NOMO-1 treated with dmso at 0.1 percent for 144 hours (cell line): ENCODE measurements around the gene AFF1.

Experiments used
- DNase-seq: peaks from one replicate; lab custom pipeline; 2025; ENCODE audit not compliant: unreplicated experiment; lab: John Stamatoyannopoulos, UW

AFF1 gene

DNA sequence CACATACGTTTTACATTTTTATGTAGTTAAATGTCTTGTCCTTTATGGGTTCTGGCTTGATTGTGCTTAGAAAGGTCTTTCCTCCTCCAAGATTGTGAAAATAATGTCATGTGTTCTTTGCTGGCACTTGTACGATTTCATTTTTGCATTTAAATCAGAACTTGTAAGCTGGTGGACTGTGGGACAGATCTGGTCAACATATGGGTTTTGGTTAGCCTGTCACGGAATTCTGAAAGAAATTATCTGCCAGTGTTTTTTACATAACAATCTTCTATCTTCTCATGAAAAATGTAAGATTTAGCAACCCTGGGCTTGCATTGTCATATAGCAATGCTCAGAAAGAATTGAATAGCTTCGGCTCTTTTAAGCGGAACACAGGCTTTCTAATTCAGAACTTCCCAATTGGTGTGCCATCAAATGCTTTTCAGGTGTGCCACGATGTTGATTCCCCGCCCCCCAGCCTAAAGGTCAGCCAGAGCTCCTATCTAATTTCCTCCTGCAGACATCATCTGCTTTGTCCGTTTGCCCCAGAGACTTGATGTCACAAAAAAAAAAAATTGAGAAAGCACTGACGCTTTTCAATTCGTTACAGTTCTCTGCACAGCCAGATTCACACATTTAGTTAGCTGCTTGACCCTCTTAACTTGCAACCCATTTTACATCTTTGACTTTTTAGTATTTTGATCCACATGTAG is 16.2 kb downstream of the AFF1 start:
- DNase-seq: no peak

DNA sequence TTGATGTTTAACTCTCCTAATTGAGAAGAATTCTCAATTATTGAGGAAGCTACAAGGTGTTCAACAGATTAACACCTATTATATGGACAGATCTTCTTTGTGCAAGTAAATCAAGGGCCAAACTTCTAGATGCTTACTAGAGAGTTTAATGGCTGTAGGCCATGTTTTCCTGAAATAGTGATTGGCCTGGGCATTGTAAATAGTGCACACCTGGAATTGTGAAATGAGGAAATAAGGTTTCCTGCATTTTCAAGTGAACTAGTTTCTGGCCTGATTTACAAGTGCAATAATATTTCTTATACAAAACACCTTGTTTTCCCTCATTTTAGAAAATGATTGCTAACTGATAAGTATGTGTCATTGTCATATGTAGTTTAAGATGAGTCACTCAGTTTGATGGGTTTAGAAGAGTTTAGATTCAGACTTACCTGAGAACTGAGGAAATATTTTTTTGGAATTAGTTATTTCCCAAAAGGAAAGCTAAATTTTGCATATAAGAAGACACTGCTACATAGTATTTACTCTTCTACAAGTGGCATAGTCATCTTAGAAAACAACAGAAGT is 21.2 kb downstream of the AFF1 start:
- no peak for DNase-seq

DNA sequence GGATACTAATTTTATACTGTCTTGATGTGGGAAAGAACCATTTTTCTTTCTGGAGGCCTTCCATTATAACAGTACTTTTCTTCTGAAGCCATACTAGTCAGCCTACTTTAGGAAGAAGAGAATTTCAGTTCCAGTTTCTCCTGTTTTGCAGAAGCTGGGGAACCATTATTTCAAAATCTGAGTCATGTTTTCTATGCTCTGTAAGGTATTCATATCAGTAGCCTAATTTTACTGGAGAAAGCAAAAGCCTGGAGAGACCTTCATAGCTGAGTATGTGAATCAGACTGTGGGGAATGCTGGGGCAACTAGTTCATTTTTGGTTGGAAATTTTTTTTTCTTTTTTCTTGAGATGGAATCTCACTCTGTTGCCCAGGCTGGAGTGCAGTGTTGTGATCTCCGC is 22.4 kb downstream of the AFF1 start:
- DNase-seq: peak; percentile 30

DNA sequence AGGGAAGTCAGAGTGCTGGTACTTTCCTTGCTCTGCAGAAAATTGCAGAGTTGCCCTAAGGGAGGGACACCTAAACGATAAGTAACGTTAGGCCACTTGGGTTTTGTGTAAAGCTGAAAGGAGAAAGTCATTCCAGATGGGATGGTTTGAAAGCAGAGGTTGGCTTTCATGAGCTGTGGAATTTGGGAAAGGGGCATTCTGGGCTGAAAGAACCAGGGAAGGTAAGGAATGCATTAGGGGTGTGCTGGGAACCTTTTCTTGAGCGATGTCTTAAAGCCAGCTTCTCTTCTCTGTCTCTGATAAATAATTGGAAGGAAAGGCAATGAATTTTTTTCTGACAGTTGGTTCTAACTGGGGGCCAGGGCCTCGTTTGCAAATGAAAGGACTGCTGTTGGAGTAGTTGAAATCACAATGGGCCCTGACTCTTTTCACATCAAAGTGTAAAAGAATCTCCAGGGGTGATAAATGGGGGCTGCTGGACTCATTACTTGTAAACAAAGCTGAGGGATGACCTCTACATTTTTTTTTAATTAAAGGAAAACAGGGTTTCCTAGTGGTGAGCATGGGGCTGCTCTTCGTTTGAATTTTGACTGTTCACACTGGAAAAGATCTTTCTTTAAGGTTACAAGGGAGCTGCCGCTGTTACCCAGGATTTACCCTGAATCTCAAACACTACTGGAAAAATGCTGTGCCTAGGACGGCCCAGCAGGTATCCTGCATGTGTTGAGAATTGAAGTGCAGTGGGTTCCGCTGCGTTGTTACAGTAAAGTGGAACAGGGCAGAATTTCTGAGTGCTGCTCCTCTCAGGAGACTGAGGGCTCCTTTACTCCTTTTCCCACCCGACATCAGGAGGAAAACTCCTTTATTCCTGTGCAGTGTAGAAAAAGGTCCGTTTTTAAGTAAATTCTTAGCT is 25.0 kb downstream of the AFF1 start:
- DNase-seq: no peak

DNA sequence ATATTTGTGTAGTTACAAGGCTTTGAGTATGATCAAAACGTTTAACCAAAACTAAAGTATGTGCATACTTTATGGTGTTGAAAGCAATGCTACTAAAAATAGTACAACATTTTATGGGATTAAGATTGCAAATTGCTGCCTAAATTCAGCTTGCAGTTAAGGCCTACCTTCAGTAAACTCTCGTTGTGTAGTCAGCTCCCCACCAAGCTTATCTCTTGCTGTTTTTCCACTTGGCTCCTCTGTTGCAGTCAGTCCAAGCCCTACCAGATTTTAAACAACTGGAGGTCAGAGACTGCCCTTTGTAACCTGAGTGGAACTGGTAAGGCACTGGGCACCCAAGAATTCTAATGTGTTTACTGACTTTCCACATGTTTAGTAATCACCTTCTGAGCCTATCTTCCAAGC is 25.7 kb downstream of the AFF1 start:
- no peak for DNase-seq

DNA sequence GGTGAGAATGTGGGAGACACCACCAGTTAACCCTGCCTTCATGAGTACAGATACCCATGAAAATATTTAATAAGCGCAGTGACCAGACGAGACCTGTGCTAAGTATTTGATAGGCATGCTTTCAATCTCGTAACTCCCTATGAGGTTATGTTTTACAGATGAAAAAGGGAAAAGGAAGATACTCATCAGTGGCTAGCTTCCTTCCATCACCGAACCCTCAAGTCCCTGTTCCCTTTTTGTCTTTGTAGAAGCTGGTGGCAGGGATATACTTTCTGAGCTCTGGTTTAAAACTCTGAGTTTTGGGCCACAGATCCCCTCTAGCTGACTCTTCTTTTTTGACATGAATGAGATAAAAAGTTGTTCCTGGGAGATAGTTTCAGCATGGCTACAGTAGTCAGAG is 26.3 kb downstream of the AFF1 start:
- DNase-seq: no peak

DNA sequence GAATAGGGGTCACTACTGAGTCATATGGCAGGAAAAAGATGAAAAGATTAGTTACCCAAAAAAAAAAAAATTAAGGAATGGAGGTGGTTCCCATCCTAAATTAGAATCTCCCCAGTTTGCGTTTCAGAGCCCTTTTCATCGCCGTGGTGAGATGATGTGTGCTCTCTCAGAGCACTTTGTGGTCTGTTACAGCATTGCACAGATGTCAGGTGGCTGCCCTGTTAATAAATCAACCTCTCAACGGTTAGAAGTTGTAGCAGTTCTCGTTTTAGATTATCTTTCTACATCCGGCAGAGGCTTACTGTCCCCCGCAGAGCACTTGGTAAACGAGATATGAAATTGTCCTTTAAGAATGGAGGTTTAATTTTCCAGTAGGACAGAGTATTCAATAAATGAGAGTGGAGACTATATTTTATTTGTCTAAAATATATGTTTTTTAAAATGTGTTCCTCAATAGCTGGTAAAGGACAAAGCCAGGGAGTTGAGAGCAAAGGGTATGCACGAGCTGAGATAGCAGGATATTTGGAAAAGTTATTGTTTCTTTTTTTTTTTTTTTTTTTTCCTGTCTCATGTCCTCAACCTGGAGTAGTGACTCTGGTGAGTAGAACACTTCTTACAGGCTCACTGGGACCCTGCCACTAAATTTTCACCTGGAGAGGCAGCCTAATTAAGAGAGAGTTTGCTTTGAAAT is 26.9 kb downstream of the AFF1 start:
- peak; percentile 70 for DNase-seq

DNA sequence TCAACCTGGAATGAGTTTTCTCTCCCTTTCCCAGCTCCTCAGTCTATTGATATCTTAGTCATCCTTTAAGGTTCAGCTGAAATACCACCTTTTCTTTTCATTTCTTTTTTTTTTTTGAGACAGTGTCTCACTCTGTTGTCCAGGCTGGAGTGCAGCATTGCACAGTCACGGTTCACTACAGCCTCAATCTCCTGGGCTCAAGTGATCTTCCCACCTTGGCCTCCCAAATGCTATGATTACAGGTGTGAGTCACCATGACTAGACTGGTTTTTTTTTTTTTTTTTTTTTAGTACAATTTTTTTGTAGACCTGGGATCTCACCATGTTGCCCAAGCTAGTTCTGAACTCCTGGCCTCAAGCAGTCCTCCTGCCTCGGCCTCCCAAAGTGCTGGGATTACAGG is 28.9 kb downstream of the AFF1 start:
- DNase-seq: no peak

DNA sequence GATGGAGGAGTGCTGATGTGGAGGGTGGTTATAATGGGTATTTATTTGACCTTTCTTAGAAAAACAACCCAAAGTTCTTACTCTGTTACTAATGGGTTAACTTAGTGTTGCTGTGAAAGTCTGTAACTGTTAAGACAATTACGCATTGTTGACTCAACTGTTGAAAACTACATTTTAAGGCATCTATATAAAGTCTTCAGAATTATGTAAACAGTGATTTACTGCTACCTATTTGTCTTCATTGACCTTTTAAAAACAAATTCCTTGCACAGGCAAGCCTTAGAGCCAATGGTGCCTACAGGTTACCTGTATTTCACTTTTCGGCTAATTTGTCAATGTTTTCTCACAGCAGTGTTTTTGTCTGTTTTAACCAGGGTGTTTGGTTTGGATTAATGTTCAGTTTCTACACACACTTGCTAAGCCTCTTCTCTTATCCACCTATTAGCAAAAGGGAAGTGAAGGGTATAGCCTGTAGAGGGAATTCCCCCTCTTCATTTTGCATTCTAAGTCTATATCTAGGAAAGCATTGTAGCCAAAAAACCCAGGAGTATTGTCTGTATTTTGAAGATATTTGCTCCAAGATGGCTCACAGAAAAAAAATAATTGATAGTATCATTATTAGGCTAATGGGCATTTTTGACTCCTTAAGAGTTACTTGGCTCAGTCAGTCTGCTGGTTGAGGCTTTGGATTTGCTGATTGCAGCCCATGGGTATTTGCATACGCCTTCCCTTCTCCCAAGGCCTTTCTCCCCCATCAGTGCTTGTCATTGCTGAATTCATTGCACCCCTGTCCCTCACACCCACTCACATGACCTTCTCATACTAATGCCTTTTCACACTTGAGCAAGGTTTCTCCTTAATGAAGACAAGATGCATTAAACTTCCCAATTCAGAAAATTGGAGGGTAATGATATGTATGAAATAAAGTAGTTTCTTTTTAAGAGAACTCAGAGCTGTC is 30.5 kb downstream of the AFF1 start:
- no peak for DNase-seq

DNA sequence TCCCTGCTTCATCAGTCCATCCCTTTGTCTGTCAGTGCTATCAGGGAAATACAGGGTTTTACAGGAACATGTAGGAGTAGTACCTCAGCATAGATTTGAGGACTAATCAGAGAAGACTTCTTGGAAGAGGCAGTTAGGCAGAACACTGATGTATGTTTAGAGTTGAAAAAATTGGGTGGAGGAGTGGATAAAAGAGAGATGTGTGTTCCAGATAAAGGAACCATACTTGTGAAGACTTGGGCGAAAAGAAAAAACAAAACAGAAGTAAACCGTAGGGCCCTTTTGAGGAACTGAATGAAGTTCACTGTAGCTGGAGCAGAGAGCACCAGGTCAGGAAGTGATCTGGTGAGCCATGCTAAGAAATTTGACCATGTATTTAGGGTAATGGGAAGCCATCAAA is 32.3 kb downstream of the AFF1 start:
- DNase-seq: peak; percentile 44

DNA sequence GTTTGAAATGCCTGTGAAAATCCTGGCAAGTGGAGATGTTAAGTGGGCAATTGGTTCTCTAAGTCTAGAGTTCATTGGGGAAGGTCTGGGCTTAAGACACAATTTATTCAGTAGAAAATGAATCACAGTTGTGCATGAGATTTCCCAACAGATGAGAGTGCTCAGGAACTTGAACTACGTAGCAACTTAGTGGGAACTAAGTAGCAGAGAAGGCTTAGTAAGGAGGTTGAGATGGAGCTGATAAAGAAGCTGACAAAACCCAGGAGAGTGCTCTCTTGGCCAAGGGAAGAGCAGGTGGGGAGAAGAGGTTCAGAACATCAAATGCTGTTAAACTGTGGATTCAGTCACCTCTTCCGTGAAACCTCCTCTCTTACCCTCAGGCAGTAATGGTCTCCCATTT is 33.0 kb downstream of the AFF1 start:
- DNase-seq: no peak

DNA sequence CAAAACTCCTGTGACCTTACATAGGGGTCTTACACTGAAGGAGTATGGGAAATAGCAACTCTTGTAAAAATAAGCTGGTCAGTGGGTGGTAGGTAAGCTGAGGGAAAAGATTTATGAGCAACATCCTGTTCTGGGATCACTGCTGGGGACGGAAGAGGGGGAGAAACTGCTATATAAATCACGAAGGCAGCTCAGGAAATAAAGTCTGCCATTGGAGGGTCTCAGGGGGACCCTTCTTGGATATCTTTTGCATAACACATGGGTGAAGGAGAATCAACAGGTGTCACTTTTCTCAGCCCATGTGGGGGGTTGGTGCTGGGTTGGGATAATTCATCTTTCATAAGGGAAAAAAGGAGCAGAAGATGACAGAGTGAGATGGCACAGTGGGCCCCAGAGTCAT is 33.7 kb downstream of the AFF1 start:
- DNase-seq: no peak

DNA sequence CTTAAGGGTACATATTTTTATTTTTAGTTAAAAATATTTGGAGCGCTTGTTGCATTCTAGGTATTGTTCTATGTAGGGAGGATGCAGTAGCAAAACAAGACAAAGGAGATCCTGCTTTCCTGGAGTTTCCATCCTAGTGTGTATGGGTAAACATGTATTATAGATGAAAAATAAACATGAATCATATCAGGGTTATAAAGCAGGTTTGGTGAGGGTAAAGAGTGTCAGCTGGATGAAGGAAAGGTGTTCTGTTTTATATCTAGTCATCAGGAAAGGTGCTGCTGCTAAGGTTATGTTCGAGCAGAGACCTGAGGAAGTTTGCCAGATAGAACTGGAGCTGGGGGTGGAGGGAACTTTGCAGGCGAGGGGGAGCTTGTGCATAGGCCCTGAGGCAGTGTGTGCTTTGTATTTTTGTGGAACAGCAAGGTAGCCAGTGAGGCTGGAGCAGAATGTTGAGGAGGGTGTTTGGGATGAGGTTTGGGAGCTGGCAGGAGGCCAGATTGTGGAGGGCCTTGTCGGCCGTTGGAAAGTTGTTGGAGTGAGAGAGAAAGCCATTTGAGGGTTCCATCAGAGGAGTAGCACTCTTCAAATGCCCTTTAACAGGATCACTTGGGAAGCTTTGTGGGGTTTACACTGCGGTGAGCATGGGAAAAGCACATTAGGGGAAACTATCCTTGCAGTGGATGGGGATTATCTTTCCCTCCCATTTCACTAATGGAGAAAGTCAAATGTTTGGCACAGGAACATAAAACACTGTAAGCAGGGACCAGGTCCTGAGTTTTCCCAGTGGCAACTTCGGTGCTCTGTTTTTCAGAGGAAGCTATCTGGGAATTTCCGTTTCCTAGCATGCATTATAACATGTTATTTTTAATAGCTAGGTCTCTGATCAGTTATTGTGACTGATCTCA is 35.9 kb downstream of the AFF1 start:
- DNase-seq: no peak

DNA sequence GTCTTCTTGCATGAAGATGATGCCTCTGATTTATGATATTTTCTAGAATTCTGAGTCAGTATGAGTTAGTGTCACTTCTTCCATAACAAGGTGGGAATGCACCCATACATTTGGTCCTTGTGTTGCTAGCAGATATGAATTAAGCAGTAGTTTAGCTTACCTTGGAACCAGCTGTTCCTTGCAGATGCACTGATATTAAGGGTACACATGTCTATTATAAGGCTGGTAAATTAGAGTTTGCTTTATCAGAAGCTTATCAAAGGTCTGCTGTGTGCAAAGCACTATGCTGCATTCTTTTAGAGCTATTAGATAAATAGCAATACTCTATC is 36.5 kb downstream of the AFF1 start:
- DNase-seq: no peak

DNA sequence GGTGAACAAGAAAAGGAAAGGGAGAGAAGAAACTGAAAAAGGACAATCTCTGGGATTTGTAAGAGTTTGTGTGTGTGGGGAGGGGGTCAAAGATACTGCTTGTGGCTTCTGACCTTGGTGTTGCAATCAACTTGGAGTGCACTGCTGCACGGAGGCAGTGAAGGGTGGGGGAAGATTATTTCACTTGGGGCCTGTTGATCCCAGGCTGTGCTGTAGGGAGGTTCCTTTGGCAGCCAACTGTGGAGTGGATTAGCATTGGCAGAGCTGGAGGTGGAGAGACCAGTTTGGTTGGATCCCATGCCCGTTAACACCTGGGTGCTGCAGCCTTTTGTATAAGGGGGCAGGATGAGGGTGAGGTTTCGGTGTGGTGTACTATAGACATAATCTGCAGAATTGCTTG is 38.2 kb downstream of the AFF1 start:
- peak; percentile 68 for DNase-seq

DNA sequence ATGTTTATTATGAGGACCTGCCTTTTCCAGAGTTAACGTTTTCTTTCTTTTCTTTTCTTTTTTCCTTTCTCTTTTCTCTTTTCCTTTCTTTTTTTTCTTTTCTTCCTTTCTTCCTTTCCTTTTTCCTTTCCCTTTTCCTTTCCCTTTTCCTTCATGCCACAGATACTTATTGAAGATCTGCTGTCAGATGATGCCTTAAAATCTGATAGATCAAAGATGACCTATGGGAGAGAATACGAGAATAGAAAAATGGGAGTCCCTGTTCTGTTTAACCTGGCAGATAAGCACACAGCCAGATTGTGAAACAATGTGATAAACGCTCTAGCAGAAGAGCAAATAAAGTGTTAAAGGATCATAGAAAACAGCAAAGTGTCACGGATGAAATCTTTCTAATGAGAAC is 38.9 kb downstream of the AFF1 start:
- no peak for DNase-seq

DNA sequence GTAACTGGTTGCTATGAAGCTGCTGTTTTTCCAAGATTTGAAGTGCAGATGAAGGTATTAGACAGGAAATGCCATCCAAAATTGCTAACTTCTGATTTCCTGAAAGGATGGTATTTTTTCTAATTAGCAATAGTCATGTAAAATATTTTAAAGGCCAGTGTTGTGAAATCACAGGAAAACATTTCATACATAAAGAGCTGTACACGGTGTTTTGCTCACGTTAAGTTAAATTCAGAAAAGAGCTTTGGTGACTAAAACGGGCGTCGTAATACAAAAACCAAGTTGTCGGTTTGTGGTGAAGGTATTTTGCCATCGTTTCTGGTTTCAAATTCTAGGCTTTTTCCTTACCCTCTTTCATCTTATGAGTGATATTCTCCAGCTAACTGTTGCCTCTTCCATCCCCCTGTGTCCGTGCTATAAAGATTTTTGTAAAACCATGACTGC is 39.8 kb downstream of the AFF1 start:
- peak; percentile 45 for DNase-seq

DNA sequence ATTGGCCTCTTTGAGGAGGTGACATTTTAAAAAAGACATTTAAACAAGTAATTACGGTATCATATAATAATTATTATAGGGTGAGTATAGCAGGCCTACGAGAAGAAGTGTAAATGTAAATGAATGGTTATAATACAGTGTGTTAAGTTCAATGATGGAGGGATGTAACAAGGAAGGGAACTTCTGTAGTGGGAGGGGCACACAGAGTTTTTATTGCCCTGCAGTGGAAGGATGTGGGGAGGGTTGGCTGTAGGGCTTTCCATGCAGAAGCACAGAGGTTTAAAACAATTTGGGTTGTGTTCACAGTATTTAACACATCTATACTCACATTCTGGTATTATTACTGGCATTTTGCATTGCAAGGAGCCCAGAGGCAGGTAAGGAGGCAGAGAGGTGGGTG is 41.1 kb downstream of the AFF1 start:
- DNase-seq: no peak

DNA sequence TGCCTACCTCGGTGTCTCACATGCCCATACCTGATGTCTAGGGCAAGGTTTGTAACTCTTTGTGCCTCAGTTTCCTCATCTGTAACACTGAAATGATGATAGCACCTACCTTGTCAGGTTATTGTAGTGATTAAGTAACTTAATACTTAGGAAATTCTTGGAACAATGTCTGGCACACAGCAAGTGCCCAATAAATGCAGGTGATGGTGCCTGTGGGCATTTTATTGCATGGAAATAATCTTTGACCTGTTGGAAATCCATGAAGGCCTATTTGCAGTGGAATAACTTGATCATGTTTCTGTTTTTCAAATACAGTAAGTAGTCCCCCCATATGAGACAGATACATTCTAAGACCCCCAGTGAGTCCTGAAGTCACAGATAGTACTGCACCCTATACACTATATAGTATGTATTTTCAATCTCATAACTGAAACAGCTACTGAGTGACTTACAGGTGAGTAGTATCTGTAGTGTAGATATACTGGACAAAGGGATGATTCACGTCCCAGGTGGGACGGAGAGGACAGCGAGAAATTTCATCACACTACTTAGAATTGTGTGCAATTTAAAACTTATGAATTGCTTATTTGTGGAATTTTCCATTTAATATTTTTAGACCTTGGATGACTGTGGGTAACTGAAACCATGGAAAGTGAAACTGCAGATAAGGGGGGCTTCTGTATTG is 42.1 kb downstream of the AFF1 start:
- DNase-seq: no peak
